Measurements from ENCODE around the gene PRX. TPM values are rescaled to one million over a fixed set of nuclear protein-coding genes. Genes with fewer than 3 reads are reported as not detected.
A peak's percentile ranks its signal among the peaks of the same experiment; 100 is the strongest.

Gene PRX
- polyA plus RNA-seq, 3 donors from 2014 or later = 0.62 to 13.0 (median 1.2) TPM

DNA sequence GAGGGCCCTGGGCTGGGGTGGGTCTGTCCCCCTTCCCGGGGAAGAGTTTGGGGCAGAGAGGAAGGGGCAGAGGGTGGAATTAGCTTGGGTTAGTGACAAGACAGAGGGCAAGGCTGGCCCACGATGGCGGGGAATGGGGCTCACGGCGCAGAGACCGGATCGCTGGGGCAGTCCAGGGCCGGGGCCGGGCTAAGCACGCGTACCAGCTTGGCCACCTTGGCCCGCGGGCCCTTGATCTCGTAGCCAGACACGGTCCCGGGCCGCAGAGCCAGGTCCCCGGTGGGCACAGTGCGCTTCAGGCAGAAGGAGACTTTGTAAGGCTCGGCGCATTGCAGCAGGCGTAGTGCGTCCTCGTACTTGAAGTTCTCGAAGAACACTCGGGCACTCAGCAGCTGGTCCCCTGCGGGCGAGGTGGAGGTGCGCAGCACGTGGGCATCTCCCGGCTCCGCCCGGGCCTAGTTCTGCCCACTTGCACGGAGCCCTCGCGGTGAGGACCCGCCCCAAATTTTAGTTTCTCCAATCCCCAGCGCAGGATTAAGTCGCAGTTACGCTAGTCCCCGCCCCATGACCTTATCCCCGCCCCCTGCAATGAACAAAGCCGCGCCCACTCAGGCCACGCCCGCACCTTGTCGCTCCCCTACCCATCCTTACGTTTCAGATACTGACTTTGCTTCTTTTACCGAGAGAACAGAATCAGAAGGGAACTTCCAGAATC is 14.6 kb downstream of the PRX start:
- H3K27me3 Mint-ChIP-seq (ENCODE audit: low read depth in 3 of 3) = peaks cover 1 to 2% (median 2%) of the 10 kb centered on the region in 3 donors
- peak overlapping the region in 1 of 5 donors; percentile 56 for H3K4me3 Mint-ChIP-seq
- peaks cover 15 to 18% of the 10 kb centered on the region in 2 donors for H3K4me1 Mint-ChIP-seq
- no peak overlapping the region for H3K27ac Mint-ChIP-seq
- H3K36me3 Mint-ChIP-seq = peaks cover 0 to 13% (median 4%) of the 10 kb centered on the region in 3 donors
- DNase-seq = peak in 1 of 3 donors; percentile 47
- no peaks in the 10 kb centered on the region for H3K9me3 Mint-ChIP-seq

- Mint-ChIP-seq H3K9me3 (no peaks in the 10 kb centered on the region), H3K4me1 (peaks cover 9 to 10% of the 10 kb centered on the region in 2 donors), H3K4me3 (no peak overlapping the region), H3K27ac (no peak overlapping the region), H3K27me3 (ENCODE audit: low read depth in 3 of 3) (peaks cover 2% of the 10 kb centered on the region in 3 donors), H3K36me3 (peaks cover 0 to 13% (median 4%) of the 10 kb centered on the region in 3 donors)
- DNase-seq = no peak
These were observed 15.6 kb downstream of the PRX start for GRCh38 chr19:40397568-40397906.

GRCh38 chr19:40396886-40397567 is 16.2 kb downstream of the PRX start:
- no peak overlapping the region for H3K4me3 Mint-ChIP-seq
- peaks cover 0 to 13% (median 4%) of the 10 kb centered on the region in 3 donors for H3K36me3 Mint-ChIP-seq
- no peak overlapping the region for H3K27ac Mint-ChIP-seq
- no peaks in the 10 kb centered on the region for H3K9me3 Mint-ChIP-seq
- H3K4me1 Mint-ChIP-seq = peaks cover 9 to 10% of the 10 kb centered on the region in 2 donors
- peaks cover 2% of the 10 kb centered on the region in 3 donors for H3K27me3 Mint-ChIP-seq (ENCODE audit: low read depth in 3 of 3)
- DNase-seq = no peak

DNA sequence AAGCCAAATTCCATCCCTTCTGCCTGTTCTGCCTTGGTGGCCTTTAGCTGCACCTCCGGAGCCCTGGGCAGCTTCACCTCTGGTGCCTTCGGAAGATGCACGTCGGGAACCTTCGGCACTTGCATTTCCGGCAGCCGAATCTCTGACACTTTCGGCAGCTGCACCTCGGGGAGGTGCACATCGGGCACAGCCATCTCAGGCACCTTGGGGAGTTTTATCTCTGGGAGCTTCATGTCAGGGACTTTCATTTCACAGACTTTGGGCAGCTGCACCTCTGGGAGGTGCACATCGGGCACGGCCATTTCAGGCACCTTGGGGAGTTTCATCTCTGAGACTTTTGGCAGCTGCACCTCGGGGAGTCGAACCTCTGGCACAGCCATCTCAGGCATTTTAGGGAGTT is 17.2 kb downstream of the PRX start:
- peaks cover 2% of the 10 kb centered on the region in 3 donors for H3K27me3 Mint-ChIP-seq (ENCODE audit: low read depth in 3 of 3)
- no peak overlapping the region for H3K4me3 Mint-ChIP-seq
- H3K9me3 Mint-ChIP-seq = no peaks in the 10 kb centered on the region
- no peak for DNase-seq
- peaks cover 9 to 10% of the 10 kb centered on the region in 2 donors for H3K4me1 Mint-ChIP-seq
- no peak overlapping the region for H3K27ac Mint-ChIP-seq
- H3K36me3 Mint-ChIP-seq = peaks cover 0 to 9% (median 4%) of the 10 kb centered on the region in 3 donors

DNA sequence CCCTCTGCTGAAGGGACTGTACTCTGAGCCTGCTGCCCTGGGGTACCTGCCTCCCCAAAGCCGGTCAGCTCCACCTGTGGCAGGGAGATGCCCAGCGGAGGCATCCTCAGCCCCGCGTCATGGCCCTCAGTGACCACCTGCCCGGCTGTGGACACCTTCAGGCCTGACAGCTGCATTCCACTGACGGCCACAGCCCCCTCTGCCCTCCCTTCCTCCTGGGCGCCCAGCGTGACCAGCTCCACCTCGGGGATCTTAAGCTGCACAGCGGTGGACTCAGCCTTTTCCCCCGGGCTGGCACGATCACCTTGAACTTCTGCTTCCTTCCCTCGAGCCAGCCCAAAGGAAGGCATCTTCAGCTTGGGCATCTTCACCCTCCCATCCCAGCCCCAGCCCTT is 18.4 kb downstream of the PRX start:
- H3K9me3 Mint-ChIP-seq = no peaks in the 10 kb centered on the region
- H3K4me3 Mint-ChIP-seq = no peak overlapping the region
- no peak overlapping the region for H3K27ac Mint-ChIP-seq
- no peak for DNase-seq
- H3K27me3 Mint-ChIP-seq (ENCODE audit: low read depth in 3 of 3) = peaks cover 0 to 2% (median 2%) of the 10 kb centered on the region in 3 donors
- peaks cover 0 to 5% (median 4%) of the 10 kb centered on the region in 3 donors for H3K36me3 Mint-ChIP-seq
- H3K4me1 Mint-ChIP-seq = peaks cover 9 to 10% of the 10 kb centered on the region in 2 donors

- Mint-ChIP-seq H3K36me3 (peaks cover 0 to 3% (median 2%) of the 10 kb centered on the region in 3 donors), H3K27me3 (ENCODE audit: low read depth in 3 of 3) (peaks cover 0 to 1% (median 0%) of the 10 kb centered on the region in 3 donors), H3K4me1 (peaks cover 5 to 6% of the 10 kb centered on the region in 2 donors), H3K9me3 (no peaks in the 10 kb centered on the region), H3K4me3 (no peak overlapping the region), H3K27ac (no peak overlapping the region)
- no peak for DNase-seq
These were observed 19.0 kb downstream of the PRX start for GRCh38 chr19:40393894-40394815.

DNA sequence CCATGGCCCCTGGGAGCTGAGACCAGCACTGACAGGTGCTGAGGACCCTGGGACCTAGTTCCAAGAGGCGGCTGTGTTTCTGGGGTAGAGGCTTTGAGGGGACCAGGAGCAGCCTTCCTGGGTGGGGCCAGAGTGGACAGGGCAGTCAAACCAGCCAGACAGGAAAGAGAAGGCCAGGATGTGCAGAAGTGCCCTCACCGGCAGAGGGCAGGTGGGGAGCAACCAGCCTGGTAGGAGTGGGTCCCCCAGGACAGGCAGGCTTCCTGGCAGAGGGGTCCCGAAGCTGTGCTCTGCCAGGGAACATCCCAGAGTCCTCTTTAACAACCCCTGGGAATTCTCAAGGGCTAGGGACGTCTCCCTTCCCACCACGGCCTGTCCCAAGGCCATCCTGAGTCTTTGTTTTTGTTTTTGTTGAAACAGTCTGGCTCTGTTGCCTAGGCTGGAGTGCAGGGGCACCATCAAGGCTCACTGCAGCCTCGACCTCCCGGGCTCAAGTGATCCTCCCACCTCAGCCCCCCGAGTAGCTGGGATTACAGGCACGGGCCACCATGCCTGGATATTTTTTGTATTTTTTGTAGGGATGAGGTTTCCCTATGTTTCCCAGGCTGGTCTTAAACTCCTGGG is 20.2 kb downstream of the PRX start:
- Mint-ChIP-seq H3K36me3 (no peaks in the 10 kb centered on the region), H3K4me1 (no peaks in the 10 kb centered on the region), H3K4me3 (no peak overlapping the region), H3K27ac (peak overlapping the region in 1 of 6 donors; percentile 46), H3K9me3 (no peaks in the 10 kb centered on the region), H3K27me3 (ENCODE audit: low read depth in 3 of 3) (peaks cover 0 to 1% (median 0%) of the 10 kb centered on the region in 3 donors)
- DNase-seq = no peak

DNA sequence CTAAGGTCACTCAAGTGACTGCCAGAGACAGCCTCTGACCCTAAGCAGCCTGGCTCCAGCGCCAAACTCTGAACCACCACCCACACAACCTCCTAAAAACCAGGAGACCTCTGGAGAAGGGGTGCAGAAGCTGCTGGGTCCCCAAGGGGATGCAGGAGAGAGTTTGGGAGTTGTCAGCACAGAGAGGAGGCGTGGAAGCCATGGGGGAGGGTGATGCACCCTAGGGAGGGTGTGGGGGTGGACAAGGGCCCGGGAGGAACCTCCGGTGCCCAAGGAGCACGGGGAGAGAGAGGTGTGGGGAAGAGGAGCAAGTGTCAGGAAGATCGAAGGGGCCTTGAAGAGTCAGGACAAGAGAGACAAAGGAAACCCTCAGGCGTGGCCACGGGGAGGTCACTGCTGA is 21.1 kb downstream of the PRX start:
- H3K9me3 Mint-ChIP-seq = no peaks in the 10 kb centered on the region
- no peaks in the 10 kb centered on the region for H3K36me3 Mint-ChIP-seq
- DNase-seq = no peak
- no peaks in the 10 kb centered on the region for H3K4me1 Mint-ChIP-seq
- peaks cover 0 to 2% (median 1%) of the 10 kb centered on the region in 3 donors for H3K27me3 Mint-ChIP-seq (ENCODE audit: low read depth in 3 of 3)
- H3K4me3 Mint-ChIP-seq = no peak overlapping the region
- no peak overlapping the region for H3K27ac Mint-ChIP-seq

GRCh38 chr19:40390084-40390742 is 23.0 kb downstream of the PRX start, which contains the start of gene HIPK4:
TSS of gene HIPK4 (minus strand) at chr19:40390181. CDS start at chr19:40389902, 279 bp downstream.
- Mint-ChIP-seq H3K27ac (peak within 1 kb of the TSS in 1 of 6 donors; percentile 24), H3K27me3 (ENCODE audit: low read depth in 3 of 3) (peaks cover 0 to 9% (median 3%) of the 10 kb centered on the region in 3 donors), H3K4me3 (no peak within 1 kb of the TSS), H3K4me1 (no peaks in the 10 kb centered on the region), H3K9me3 (no peaks in the 10 kb centered on the region), H3K36me3 (no peaks in the 10 kb centered on the region)
- no peak for DNase-seq

- Mint-ChIP-seq H3K27me3 (ENCODE audit: low read depth in 3 of 3) (peaks cover 0 to 9% (median 3%) of the 10 kb centered on the region in 3 donors), H3K27ac (no peak overlapping the region), H3K9me3 (no peaks in the 10 kb centered on the region), H3K36me3 (no peaks in the 10 kb centered on the region), H3K4me1 (no peaks in the 10 kb centered on the region), H3K4me3 (no peak overlapping the region)
- no peak for DNase-seq
These were observed 23.6 kb downstream of the PRX start for GRCh38 chr19:40389404-40390083.

DNA sequence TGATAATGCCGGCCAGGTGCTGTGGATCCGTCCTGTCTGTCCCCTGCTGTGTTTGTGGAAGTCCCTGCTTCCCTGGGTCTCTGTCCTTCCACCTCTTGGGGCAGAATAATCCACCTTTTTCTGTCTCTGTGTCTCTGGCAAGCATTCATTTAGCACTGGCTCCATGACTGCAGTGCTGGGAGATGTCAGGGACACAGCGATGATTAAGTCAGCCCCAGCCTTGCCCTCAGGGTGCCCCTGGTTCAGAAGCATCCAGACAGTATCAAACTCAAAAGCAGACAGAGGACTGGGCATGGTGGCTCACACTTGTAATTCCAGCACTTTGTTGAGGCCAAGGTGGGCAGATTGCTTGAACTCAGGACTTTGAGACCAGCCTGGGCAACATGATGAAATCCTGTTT is 24.7 kb downstream of the PRX start:
- no peaks in the 10 kb centered on the region for H3K4me1 Mint-ChIP-seq
- DNase-seq = no peak
- H3K27me3 Mint-ChIP-seq (ENCODE audit: low read depth in 3 of 3) = peaks cover 0 to 9% (median 2%) of the 10 kb centered on the region in 3 donors
- H3K9me3 Mint-ChIP-seq = no peaks in the 10 kb centered on the region
- H3K27ac Mint-ChIP-seq = no peak overlapping the region
- H3K4me3 Mint-ChIP-seq = no peak overlapping the region
- H3K36me3 Mint-ChIP-seq = no peaks in the 10 kb centered on the region

- no peak for DNase-seq
- Mint-ChIP-seq H3K9me3 (no peaks in the 10 kb centered on the region), H3K27me3 (ENCODE audit: low read depth in 3 of 3) (peaks cover 0 to 9% (median 5%) of the 10 kb centered on the region in 3 donors), H3K4me1 (no peaks in the 10 kb centered on the region), H3K27ac (peak overlapping the region in 1 of 6 donors; percentile 63), H3K4me3 (no peak overlapping the region), H3K36me3 (no peaks in the 10 kb centered on the region)
These were observed 26.0 kb downstream of the PRX start for GRCh38 chr19:40387155-40387554.

All from immature natural killer cell (primary cell).